GM06990 (cell line): ENCODE data around the gene VSIG1.

Experiments
- DNase-seq: peaks from one replicate; pipeline ENCODE4 v3.0.0-alpha.2; 2011; ENCODE audit not compliant: insufficient read length; ENCODE audit errors: extremely low read depth
- H3K27me3 ChIP-seq: replicated peaks from 2 replicates; pipeline ENCODE4 v1.6.0; 2011; ENCODE audit warnings: low read length; ENCODE audit not compliant: control insufficient read depth, insufficient read depth
- H3K36me3 ChIP-seq: 2 replicates; pipeline ENCODE4 v1.5.1; 2011; ENCODE audit warnings: low read length; ENCODE audit not compliant: control insufficient read depth, insufficient read depth
- H3K4me3 ChIP-seq: replicated peaks from 2 replicates; pipeline ENCODE4 v1.5.1; 2011; ENCODE audit warnings: low read depth, mild to moderate bottlenecking, control low read depth, low read length
- TF ChIP-seq, protein P1 (sequence below): IDR thresholded peaks from 2 replicates; pipeline ENCODE4 v1.5.1; 2011; ENCODE audit warnings: low read length, control low read depth, mild to moderate bottlenecking, inconsistent platforms; ENCODE audit not compliant: insufficient read depth, poor library complexity, severe bottlenecking

Gene VSIG1

DNA sequence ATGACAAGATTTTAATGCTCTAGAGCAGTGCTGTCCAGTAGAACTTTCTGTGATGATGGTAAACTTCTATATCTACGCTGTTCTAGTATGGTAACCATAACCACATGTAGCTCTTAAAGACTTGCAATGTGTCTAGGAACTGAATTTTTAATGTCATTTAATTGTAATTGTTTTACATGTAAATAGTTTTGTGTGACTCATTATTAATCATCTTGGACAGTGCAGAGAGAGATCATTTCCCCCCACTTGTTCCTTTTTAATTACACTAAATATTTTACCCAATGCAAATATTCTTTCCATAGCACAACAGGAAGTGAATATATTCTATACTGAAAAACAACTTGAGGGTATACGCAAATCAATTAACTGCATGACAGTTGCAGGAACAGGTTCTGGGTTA lies 52.5 kb downstream of the VSIG1 start:
- no peak for DNase-seq
- no peak overlapping the region for H3K4me3 ChIP-seq
- no peaks in the 10 kb centered on the region for H3K36me3 ChIP-seq
- TF ChIP-seq, protein P1, sequence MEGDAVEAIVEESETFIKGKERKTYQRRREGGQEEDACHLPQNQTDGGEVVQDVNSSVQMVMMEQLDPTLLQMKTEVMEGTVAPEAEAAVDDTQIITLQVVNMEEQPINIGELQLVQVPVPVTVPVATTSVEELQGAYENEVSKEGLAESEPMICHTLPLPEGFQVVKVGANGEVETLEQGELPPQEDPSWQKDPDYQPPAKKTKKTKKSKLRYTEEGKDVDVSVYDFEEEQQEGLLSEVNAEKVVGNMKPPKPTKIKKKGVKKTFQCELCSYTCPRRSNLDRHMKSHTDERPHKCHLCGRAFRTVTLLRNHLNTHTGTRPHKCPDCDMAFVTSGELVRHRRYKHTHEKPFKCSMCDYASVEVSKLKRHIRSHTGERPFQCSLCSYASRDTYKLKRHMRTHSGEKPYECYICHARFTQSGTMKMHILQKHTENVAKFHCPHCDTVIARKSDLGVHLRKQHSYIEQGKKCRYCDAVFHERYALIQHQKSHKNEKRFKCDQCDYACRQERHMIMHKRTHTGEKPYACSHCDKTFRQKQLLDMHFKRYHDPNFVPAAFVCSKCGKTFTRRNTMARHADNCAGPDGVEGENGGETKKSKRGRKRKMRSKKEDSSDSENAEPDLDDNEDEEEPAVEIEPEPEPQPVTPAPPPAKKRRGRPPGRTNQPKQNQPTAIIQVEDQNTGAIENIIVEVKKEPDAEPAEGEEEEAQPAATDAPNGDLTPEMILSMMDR: no peak
- no peaks in the 10 kb centered on the region for H3K27me3 ChIP-seq

DNA sequence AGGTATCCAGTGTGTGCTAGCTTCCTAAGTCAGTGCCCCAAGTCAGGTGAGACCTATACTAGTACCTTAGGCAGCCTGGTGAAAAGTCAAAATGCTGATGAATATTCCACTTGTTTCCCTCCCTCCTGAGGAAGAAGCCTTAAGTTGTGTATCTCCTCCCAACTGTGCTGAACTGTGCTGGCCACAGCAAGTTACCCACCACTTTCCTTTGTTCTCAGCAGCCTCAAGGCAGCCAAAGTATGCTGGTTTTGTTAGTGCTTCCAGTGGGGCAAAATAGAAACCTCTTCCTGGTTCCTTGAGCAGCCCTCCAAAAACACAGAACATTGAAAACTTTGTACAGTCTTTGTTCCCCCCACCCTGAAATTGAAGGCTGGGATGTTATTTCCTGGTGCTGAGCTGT lies 60.6 kb downstream of the VSIG1 start:
- TF ChIP-seq, protein P1: no peak
- DNase-seq: no peak
- Histone ChIP-seq H3K27me3 (no peaks in the 10 kb centered on the region), H3K4me3 (no peak overlapping the region), H3K36me3 (no peaks in the 10 kb centered on the region)

DNA sequence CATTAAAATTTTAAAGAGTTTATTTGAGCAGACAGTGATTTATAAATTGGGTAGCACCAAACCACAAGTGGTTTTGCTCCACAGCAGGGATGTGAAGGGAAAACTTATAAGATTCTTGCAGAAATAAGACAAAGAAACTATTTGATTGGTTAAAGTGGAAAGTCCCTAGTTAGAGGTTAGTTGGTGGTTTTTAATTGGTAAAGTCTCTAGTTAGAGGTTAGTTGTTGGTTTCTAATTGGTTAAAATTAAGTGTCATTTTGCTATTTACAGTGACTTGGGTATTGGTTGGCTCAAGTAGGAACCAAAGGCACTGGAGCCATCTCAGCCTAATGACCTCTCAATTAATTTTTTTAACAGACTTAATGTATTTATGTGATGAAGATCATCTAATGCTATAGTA lies 69.7 kb downstream of the VSIG1 start:
- Histone ChIP-seq H3K4me3 (no peak overlapping the region), H3K27me3 (no peaks in the 10 kb centered on the region), H3K36me3 (no peaks in the 10 kb centered on the region)
- TF ChIP-seq, protein P1: no peak
- DNase-seq: no peak

DNA sequence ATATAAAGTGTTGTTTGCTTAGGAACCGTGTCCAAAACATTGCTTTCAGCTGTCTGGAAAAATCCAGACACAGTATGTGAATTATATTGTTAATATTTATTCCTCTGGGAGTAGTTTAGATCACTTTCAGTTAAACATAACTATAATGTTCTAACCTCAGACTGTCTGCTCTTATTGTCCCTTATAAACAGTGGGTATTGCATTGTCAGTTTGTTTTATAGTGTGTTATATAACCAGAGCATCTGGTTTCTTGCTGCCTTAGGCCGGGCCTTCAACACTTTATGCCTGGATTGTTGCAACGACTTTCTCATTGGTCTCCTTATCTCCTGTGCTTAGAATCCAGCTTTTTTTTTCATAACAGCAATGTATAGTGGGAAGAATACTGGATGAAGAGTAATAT lies 73.1 kb downstream of the VSIG1 start:
- DNase-seq: no peak
- TF ChIP-seq, protein P1: no peak
- no peaks in the 10 kb centered on the region for H3K27me3 ChIP-seq

DNA sequence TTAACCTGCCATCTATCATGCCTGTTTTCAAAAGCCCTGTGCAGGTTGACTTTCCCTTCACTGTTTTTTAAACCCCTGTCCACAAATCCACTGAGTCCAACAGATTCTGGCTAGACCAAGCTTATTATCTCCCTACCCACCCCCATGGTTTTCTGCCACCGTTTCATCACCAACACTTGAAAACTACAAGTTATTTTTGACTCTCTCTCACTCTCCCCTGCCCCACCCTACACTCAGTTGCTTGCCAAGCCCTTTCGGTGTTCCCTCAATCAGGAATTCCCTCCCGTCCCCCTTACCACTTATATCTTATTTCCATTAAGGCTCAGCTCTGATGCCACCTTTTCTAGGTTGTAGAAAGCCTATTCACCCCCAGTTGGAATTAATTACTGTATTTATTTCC lies 76.4 kb downstream of the VSIG1 start:
- TF ChIP-seq, protein P1: no peak
- Histone ChIP-seq H3K4me3 (no peak overlapping the region), H3K27me3 (no peaks in the 10 kb centered on the region), H3K36me3 (no peaks in the 10 kb centered on the region)
- DNase-seq: no peak

More for the DNA sequence above, 73.1 kb downstream of the VSIG1 start:
- Histone ChIP-seq H3K36me3 (no peaks in the 10 kb centered on the region), H3K4me3 (no peak overlapping the region)

DNA sequence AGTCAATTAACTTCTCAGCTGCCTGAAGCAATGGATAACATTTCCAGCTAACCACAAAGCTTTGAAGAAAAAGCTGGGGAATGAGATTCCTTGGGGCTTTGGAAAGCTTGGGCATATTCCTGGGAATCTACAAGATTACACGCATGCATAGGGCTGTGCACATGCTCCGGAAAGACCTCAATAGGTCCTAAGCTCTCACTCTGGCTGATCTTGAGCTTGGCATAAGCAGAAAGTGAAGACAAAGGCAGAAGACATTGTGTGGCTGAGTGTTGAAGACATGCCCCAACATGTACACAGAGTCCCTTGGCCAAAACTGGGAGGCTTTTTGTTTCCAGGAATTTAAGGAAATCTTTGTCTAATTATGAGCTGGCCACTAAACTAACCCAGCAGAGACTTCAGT lies 77.9 kb downstream of the VSIG1 start:
- DNase-seq: no peak
- no peak overlapping the region for H3K4me3 ChIP-seq

More for the DNA sequence above, 77.9 kb downstream of the VSIG1 start:
- Histone ChIP-seq H3K36me3 (no peaks in the 10 kb centered on the region), H3K27me3 (no peaks in the 10 kb centered on the region)
- TF ChIP-seq, protein P1: no peak
